HG02981 (cell line): Measurements from ENCODE around the gene KIF5A.
A peak's percentile ranks its signal among the peaks of the same experiment; 100 is the strongest.

ENCODE experiments used
- ATAC-seq: cut with Tn5 transposase; IDR thresholded peaks from one replicate; pipeline ENCODE4 v1.9.1; 2021; ENCODE audit warnings: mild to moderate bottlenecking, moderate library complexity; ENCODE audit not compliant: unreplicated experiment

The KIF5A gene

GRCh38 chr12:57519796-57520052 lies 30.1 kb upstream of the KIF5A start:
- no peak for ATAC-seq

GRCh38 chr12:57520053-57520818 lies 29.6 kb upstream of the KIF5A start, which contains the start of gene DDIT3:
Gene DDIT3 (minus strand): TSS chr12:57520514. CDS start chr12:57517406, 3,108 bp downstream.
- peak; percentile 66 for ATAC-seq

- ATAC-seq = no peak
These were observed 28.3 kb upstream of the KIF5A start for GRCh38 chr12:57521525-57522010.

- ATAC-seq = peak; percentile 36
These were observed 27.6 kb upstream of the KIF5A start, which contains the start of gene MBD6 for GRCh38 chr12:57522011-57522886. Gene MBD6 (plus strand): TSS chr12:57522824. CDS start chr12:57524304, 1,480 bp downstream.

GRCh38 chr12:57522887-57523705 lies 26.7 kb upstream of the KIF5A start:
- ATAC-seq = no peak

- ATAC-seq = no peak
These were observed 25.9 kb upstream of the KIF5A start for GRCh38 chr12:57523706-57524614.

- ATAC-seq = no peak
These were observed 24.8 kb upstream of the KIF5A start for GRCh38 chr12:57524814-57525614.

- no peak for ATAC-seq
These were observed 24.0 kb upstream of the KIF5A start for GRCh38 chr12:57525615-57526383.

GRCh38 chr12:57526477-57527126 lies 23.2 kb upstream of the KIF5A start:
- ATAC-seq = no peak

- no peak for ATAC-seq
These were observed 22.7 kb upstream of the KIF5A start for GRCh38 chr12:57527184-57527583.

- ATAC-seq = no peak
These were observed 21.7 kb upstream of the KIF5A start for GRCh38 chr12:57528176-57528575.

- ATAC-seq = no peak
These were observed 20.9 kb upstream of the KIF5A start for GRCh38 chr12:57528831-57529555.

GRCh38 chr12:57529831-57530230 lies 20.0 kb upstream of the KIF5A start:
- ATAC-seq = no peak

GRCh38 chr12:57530396-57531142 lies 19.3 kb upstream of the KIF5A start:
- no peak for ATAC-seq

GRCh38 chr12:57531836-57532235 lies 18.0 kb upstream of the KIF5A start:
- ATAC-seq = no peak

GRCh38 chr12:57533108-57533507 lies 16.7 kb upstream of the KIF5A start:
- no peak for ATAC-seq

- ATAC-seq = no peak
These were observed 15.6 kb upstream of the KIF5A start for GRCh38 chr12:57534250-57534649.
